ENCODE results near the gene ITPKA.

- TF ChIP-seq, protein P1, sequence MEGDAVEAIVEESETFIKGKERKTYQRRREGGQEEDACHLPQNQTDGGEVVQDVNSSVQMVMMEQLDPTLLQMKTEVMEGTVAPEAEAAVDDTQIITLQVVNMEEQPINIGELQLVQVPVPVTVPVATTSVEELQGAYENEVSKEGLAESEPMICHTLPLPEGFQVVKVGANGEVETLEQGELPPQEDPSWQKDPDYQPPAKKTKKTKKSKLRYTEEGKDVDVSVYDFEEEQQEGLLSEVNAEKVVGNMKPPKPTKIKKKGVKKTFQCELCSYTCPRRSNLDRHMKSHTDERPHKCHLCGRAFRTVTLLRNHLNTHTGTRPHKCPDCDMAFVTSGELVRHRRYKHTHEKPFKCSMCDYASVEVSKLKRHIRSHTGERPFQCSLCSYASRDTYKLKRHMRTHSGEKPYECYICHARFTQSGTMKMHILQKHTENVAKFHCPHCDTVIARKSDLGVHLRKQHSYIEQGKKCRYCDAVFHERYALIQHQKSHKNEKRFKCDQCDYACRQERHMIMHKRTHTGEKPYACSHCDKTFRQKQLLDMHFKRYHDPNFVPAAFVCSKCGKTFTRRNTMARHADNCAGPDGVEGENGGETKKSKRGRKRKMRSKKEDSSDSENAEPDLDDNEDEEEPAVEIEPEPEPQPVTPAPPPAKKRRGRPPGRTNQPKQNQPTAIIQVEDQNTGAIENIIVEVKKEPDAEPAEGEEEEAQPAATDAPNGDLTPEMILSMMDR (IDR thresholded peaks at IDR 0.05; ENCODE audit: insufficient read depth, low read length) = no peak
- TF ChIP-seq GABPA (IDR thresholded peaks at IDR 0.05; ENCODE audit: low read depth) (no peak), POLR2AphosphoS5 (IDR thresholded peaks at IDR 0.05; ENCODE audit: low read depth) (no peak)
These were observed 8.5 kb downstream of the ITPKA start for GRCh38 chr15:41501931-41502794.
